NB4 (cell line): ENCODE results near the gene FGF4.

ENCODE experiments used
- CTCF ChIP-seq: IDR thresholded peaks from one replicate; pipeline ENCODE4 v1.5.1; 2012; ENCODE audit warnings: low read depth, low read length
- MYC ChIP-seq: IDR thresholded peaks from 2 replicates; pipeline ENCODE4 v1.6.1; 2011; ENCODE audit warnings: low read depth, low read length
- TF ChIP-seq, protein P1 (sequence below): IDR thresholded peaks from 2 replicates; pipeline ENCODE4 v1.6.1; 2011; ENCODE audit warnings: low read depth, low read length

- TF ChIP-seq CTCF, result no peak
- TF ChIP-seq MYC, result no peak
- TF ChIP-seq, protein P1, sequence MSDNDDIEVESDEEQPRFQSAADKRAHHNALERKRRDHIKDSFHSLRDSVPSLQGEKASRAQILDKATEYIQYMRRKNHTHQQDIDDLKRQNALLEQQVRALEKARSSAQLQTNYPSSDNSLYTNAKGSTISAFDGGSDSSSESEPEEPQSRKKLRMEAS, result no peak
Observed at GRCh38 chr11:69814411-69814810, 39.3 kb upstream of the FGF4 start.
